Testis (tissue), 2 donors: Measurements from ENCODE around the gene VAMP4.

Source experiments
- POLR2A ChIP-seq: fragments of 450-650 bp; IDR thresholded peaks from one replicate; pipeline ENCODE4 v1.6.1; 2017; ENCODE audit warnings: antibody characterized with exemption, mild to moderate bottlenecking, moderate library complexity
- TF ChIP-seq, protein P1 (sequence below), 3 experiments: fragments of 450-650 bp in 2 of 3; fragments of 200-600 bp in 1 of 3; sonication (generic) in 1 of 3; IDR thresholded peaks; one replicate each; pipeline ENCODE4 v1.5.1; 2016 to 2019; ENCODE audit warnings: antibody characterized with exemption in 3 of 3, mild to moderate bottlenecking in 2 of 3, moderate library complexity in 1 of 3

DNA sequence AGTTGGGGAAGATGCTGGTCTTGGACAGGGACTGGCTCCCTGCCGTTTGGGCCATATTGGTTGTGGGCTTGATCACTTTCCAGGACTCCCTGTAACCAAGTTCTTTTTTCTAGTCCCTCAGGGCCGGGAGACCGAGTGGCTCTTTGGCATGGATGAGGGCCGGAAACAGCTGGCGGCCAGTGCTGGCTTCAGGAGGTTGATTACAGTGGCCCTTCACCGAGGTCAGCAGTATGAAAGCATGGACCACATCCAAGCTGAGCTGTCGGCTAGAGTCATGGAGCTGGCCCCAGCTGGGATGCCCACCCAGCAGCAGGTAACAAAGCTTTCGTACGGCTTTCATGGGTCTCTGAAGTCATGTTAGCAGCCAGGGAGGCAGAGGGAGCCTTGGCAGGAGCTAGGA is 43.9 kb upstream of the VAMP4 start:
- no peak for TF ChIP-seq POLR2A
- TF ChIP-seq, protein P1, sequence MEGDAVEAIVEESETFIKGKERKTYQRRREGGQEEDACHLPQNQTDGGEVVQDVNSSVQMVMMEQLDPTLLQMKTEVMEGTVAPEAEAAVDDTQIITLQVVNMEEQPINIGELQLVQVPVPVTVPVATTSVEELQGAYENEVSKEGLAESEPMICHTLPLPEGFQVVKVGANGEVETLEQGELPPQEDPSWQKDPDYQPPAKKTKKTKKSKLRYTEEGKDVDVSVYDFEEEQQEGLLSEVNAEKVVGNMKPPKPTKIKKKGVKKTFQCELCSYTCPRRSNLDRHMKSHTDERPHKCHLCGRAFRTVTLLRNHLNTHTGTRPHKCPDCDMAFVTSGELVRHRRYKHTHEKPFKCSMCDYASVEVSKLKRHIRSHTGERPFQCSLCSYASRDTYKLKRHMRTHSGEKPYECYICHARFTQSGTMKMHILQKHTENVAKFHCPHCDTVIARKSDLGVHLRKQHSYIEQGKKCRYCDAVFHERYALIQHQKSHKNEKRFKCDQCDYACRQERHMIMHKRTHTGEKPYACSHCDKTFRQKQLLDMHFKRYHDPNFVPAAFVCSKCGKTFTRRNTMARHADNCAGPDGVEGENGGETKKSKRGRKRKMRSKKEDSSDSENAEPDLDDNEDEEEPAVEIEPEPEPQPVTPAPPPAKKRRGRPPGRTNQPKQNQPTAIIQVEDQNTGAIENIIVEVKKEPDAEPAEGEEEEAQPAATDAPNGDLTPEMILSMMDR (IDR thresholded peaks at IDR 0.05), result no peak
